ENCODE data around the gene APMAP.

GRCh38 chr20:25032478-25033264, 40.1 kb upstream of the APMAP start:
- TF ChIP-seq ZNF26 (tag by site-specific recombination; IDR thresholded peaks at IDR 0.05), result no peak
- no peak for TF ChIP-seq REPIN1 (tag by site-specific recombination; IDR thresholded peaks at IDR 0.05; ENCODE audit: low read depth)
- no peak for TF ChIP-seq ELK4 (IDR thresholded peaks at IDR 0.05; ENCODE audit: borderline replicate concordance, low read depth, low read length)
- TF ChIP-seq ZNF18 (tag by site-specific recombination; IDR thresholded peaks at IDR 0.05), result no peak
- no peak for TF ChIP-seq CTCF (tag by site-specific recombination; IDR thresholded peaks at IDR 0.05)
- no peak for TF ChIP-seq RBAK (tag by site-specific recombination; IDR thresholded peaks at IDR 0.05)
- TF ChIP-seq KLF1 (tag by site-specific recombination; IDR thresholded peaks at IDR 0.05), result no peak
- no peak for TF ChIP-seq ZNF174 (tag by site-specific recombination; IDR thresholded peaks at IDR 0.05)

Measured in HEK293 (cell line).